H9 (cell line): Measurements from ENCODE around the gene UNC13C. TPM values are rescaled to one million over a fixed set of nuclear protein-coding genes. Genes with fewer than 3 reads are reported as not detected.

Experiments used
- DNase-seq: peaks from one replicate; pipeline ENCODE4 v3.0.0-alpha.2; 2017
- H2AFZ ChIP-seq: one replicate; pipeline ENCODE4 v1.6.1; 2013; ENCODE audit warnings: mild to moderate bottlenecking, low read length, control low read depth, moderate library complexity
- H2AK5ac ChIP-seq: 2 replicates; pipeline ENCODE4 v1.6.1; 2013; ENCODE audit warnings: low read length, control low read depth, mixed read lengths; ENCODE audit not compliant: insufficient read length
- H2BK120ac ChIP-seq: one replicate; pipeline ENCODE4 v1.6.1; 2013; ENCODE audit warnings: low read depth, mild to moderate bottlenecking, low read length, control low read depth, inconsistent platforms; ENCODE audit not compliant: poor library complexity, severe bottlenecking
- H2BK12ac ChIP-seq: 2 replicates; pipeline ENCODE4 v1.6.1; 2013; ENCODE audit warnings: low read length, control low read depth, mixed read lengths, low read depth; ENCODE audit not compliant: insufficient read length
- H2BK15ac ChIP-seq: 2 replicates; pipeline ENCODE4 v1.6.1; 2013; ENCODE audit warnings: low read depth, low read length, control low read depth
- H2BK20ac ChIP-seq: one replicate; pipeline ENCODE4 v1.6.1; 2013; ENCODE audit warnings: low read depth, mild to moderate bottlenecking, low read length, control low read depth, inconsistent platforms; ENCODE audit not compliant: poor library complexity, severe bottlenecking
- H2BK5ac ChIP-seq: 2 replicates; pipeline ENCODE4 v1.6.1; 2013; ENCODE audit warnings: low read length, control low read depth, mixed read lengths; ENCODE audit not compliant: insufficient read length
- H3K14ac ChIP-seq: 2 replicates; pipeline ENCODE4 v1.6.1; 2013; ENCODE audit warnings: low read length, control low read depth; ENCODE audit not compliant: insufficient read depth
- H3K18ac ChIP-seq: 2 replicates; pipeline ENCODE4 v1.6.1; 2013; ENCODE audit warnings: low read depth, mild to moderate bottlenecking, mixed read lengths, low read length, control low read depth; ENCODE audit not compliant: insufficient read length
- H3K23ac ChIP-seq: 2 replicates; pipeline ENCODE4 v1.6.1; 2013; ENCODE audit warnings: low read length, control low read depth, mixed read lengths, low read depth; ENCODE audit not compliant: insufficient read length
- H3K23me2 ChIP-seq: 2 replicates; pipeline ENCODE4 v1.6.1; 2013; ENCODE audit warnings: low read depth, mild to moderate bottlenecking, mixed read lengths, low read length, control low read depth; ENCODE audit not compliant: insufficient read length, poor library complexity, severe bottlenecking
- H3K27ac ChIP-seq: 2 replicates; pipeline ENCODE4 v1.5.1; 2013; ENCODE audit warnings: low read length, control low read depth, mixed read lengths, low read depth; ENCODE audit not compliant: insufficient read length
- H3K27me3 ChIP-seq: 2 replicates; pipeline ENCODE4 v1.6.1; 2013; ENCODE audit warnings: low read length, control low read depth, inconsistent platforms; ENCODE audit not compliant: insufficient read depth
- H3K4ac ChIP-seq: 2 replicates; pipeline ENCODE4 v1.6.1; 2013; ENCODE audit warnings: low read depth, mild to moderate bottlenecking, control low read depth, inconsistent platforms, low read length, moderate library complexity
- H3K4me1 ChIP-seq: 2 replicates; pipeline ENCODE4 v1.6.1; 2013; ENCODE audit warnings: low read length, control low read depth, inconsistent platforms; ENCODE audit not compliant: insufficient read depth
- H3K4me2 ChIP-seq: 2 replicates; pipeline ENCODE4 v1.6.1; 2013; ENCODE audit warnings: low read length, control low read depth, mixed read lengths; ENCODE audit not compliant: insufficient read length, insufficient read depth
- H3K56ac ChIP-seq: 2 replicates; pipeline ENCODE4 v1.6.1; 2013; ENCODE audit warnings: low read depth, mild to moderate bottlenecking, mixed read lengths, low read length, control low read depth; ENCODE audit not compliant: insufficient read length
- H3K79me1 ChIP-seq: 2 replicates; pipeline ENCODE4 v1.6.1; 2013; ENCODE audit warnings: low read depth, mild to moderate bottlenecking, moderate library complexity, low read length, control low read depth, inconsistent platforms; ENCODE audit not compliant: insufficient read depth, poor library complexity, severe bottlenecking
- H3K79me2 ChIP-seq: 2 replicates; pipeline ENCODE4 v1.6.1; 2013; ENCODE audit warnings: low read length, control low read depth, inconsistent platforms; ENCODE audit not compliant: insufficient read depth
- H3K9ac ChIP-seq: 2 replicates; pipeline ENCODE4 v1.6.1; 2013; ENCODE audit warnings: low read length, control low read depth, mixed read lengths; ENCODE audit not compliant: insufficient read length; ENCODE audit errors: extremely low read depth
- H3K9me3 ChIP-seq: one replicate; pipeline ENCODE4 v1.6.1; 2013; ENCODE audit warnings: low read depth, low read length, inconsistent platforms; ENCODE audit not compliant: control insufficient read depth
- H3T11ph ChIP-seq: one replicate; pipeline ENCODE4 v1.6.1; 2013; ENCODE audit warnings: mild to moderate bottlenecking, low read length, control low read depth, inconsistent platforms
- H4K20me1 ChIP-seq: one replicate; pipeline ENCODE4 v1.6.1; 2013; ENCODE audit not compliant: control insufficient read depth, insufficient read length, insufficient read depth
- H4K5ac ChIP-seq: 2 replicates; pipeline ENCODE4 v1.6.1; 2013; ENCODE audit warnings: low read depth, mild to moderate bottlenecking, mixed read lengths, low read length, control low read depth; ENCODE audit not compliant: insufficient read length
- H4K8ac ChIP-seq: replicated peaks from 2 replicates; pipeline ENCODE4 v1.6.1; 2013; ENCODE audit warnings: low read length, control low read depth, mixed read lengths, low read depth; ENCODE audit not compliant: insufficient read length
- H4K91ac ChIP-seq: 2 replicates; pipeline ENCODE4 v1.6.1; 2013; ENCODE audit warnings: low read depth, mild to moderate bottlenecking, moderate library complexity, mixed read lengths, low read length, control low read depth; ENCODE audit not compliant: insufficient read length
- H3K27ac Mint-ChIP-seq, 3 experiments: 2 replicates in 2 of 3; 3 replicates in 1 of 3; pipeline ENCODE4 v1.8.0; 2020 to 2021; ENCODE audit warnings: mixed read lengths in 3 of 3, mild to moderate bottlenecking in 1 of 3, moderate library complexity in 1 of 3
- H3K27me3 Mint-ChIP-seq: 2 replicates; pipeline ENCODE4 v1.8.0; 2021; ENCODE audit warnings: low read depth, mild to moderate bottlenecking, moderate library complexity, mixed read lengths
- H3K36me3 Mint-ChIP-seq, 3 experiments: 2 replicates in 2 of 3; 3 replicates in 1 of 3; pipeline ENCODE4 v1.8.0; 2020 to 2021; ENCODE audit warnings: low read depth in 3 of 3, mixed read lengths in 3 of 3; ENCODE audit not compliant: insufficient read depth in 1 of 3
- H3K4me1 Mint-ChIP-seq, 2 experiments: 2 replicates each; pipeline ENCODE4 v1.8.0; 2020; ENCODE audit warnings: mixed read lengths in 2 of 2
- H3K4me3 Mint-ChIP-seq, 2 experiments: 2 replicates in 1 of 2; 3 replicates in 1 of 2; pipeline ENCODE4 v1.8.0; 2020 to 2021; ENCODE audit warnings: mild to moderate bottlenecking in 2 of 2, mixed read lengths in 2 of 2, moderate library complexity in 1 of 2
- H3K9me3 Mint-ChIP-seq, 2 experiments: 2 replicates in 1 of 2; 3 replicates in 1 of 2; pipeline ENCODE4 v1.8.0; 2020; ENCODE audit warnings: mild to moderate bottlenecking in 2 of 2, mixed read lengths in 2 of 2, moderate library complexity in 1 of 2
- CTCF ChIP-seq: fragments of 200-600 bp; sonication (generic); conservative IDR thresholded peaks from 3 replicates; pipeline ENCODE4 v1.8.0; 2021; ENCODE audit warnings: antibody characterized with exemption, mild to moderate bottlenecking
- total RNA-seq: library from RNA; stranded (reverse); gene quantifications from 2 replicates; pipeline ENCODE4 v1.2.1, GENCODE V29; 2021

The UNC13C gene
- total RNA-seq, 1 experiment from 2014 or later = 0.02 TPM

GRCh38 chr15:54312528-54312927, 334.3 kb downstream of the UNC13C start:
- no peak for DNase-seq
- Mint-ChIP-seq H3K9me3 (no peaks in the 10 kb centered on the region), H3K36me3 (no peaks in the 10 kb centered on the region), H3K27me3 (no peaks in the 10 kb centered on the region), H3K27ac (peak overlapping the region in 1 of 3 experiments; percentile 41; a peak in 1 of 7 replicates), H3K4me1 (peaks cover 8 to 12% of the 10 kb centered on the region in 2 experiments), H3K4me3 (no peak overlapping the region; a peak in 1 of 5 replicates)
- H4K20me1 ChIP-seq = no peaks in the 10 kb centered on the region
- no peaks in the 10 kb centered on the region for H3K79me1 ChIP-seq
- no peak overlapping the region for H3K9ac ChIP-seq
- H2AK5ac ChIP-seq = no peak overlapping the region
- no peak overlapping the region for H2BK120ac ChIP-seq
- H3K14ac ChIP-seq = no peak overlapping the region
- no peaks in the 10 kb centered on the region for H3K27me3 ChIP-seq
- H4K8ac ChIP-seq = no peak overlapping the region
- no peak overlapping the region for H3K4me2 ChIP-seq
- no peak overlapping the region for H3T11ph ChIP-seq
- H3K18ac ChIP-seq = no peak overlapping the region
- no peaks in the 10 kb centered on the region for H3K9me3 ChIP-seq
- H2BK15ac ChIP-seq = no peak overlapping the region
- H4K5ac ChIP-seq = no peak overlapping the region
- TF ChIP-seq CTCF = no peak
- no peak overlapping the region for H4K91ac ChIP-seq
- no peaks in the 10 kb centered on the region for H3K79me2 ChIP-seq
- no peaks in the 10 kb centered on the region for H3K23me2 ChIP-seq
- no peak overlapping the region for H2AFZ ChIP-seq
- no peak overlapping the region for H2BK5ac ChIP-seq
- H3K27ac ChIP-seq = no peak overlapping the region
- no peak overlapping the region for H2BK20ac ChIP-seq
- H2BK12ac ChIP-seq = no peak overlapping the region
- H3K23ac ChIP-seq = no peak overlapping the region
- H3K4ac ChIP-seq = no peak overlapping the region
- H3K56ac ChIP-seq = no peak overlapping the region
- no peaks in the 10 kb centered on the region; the same call in 1 of the 2 replicates for H3K4me1 ChIP-seq
